ENCODE measurements around the gene GGCT.

GGCT gene

DNA sequence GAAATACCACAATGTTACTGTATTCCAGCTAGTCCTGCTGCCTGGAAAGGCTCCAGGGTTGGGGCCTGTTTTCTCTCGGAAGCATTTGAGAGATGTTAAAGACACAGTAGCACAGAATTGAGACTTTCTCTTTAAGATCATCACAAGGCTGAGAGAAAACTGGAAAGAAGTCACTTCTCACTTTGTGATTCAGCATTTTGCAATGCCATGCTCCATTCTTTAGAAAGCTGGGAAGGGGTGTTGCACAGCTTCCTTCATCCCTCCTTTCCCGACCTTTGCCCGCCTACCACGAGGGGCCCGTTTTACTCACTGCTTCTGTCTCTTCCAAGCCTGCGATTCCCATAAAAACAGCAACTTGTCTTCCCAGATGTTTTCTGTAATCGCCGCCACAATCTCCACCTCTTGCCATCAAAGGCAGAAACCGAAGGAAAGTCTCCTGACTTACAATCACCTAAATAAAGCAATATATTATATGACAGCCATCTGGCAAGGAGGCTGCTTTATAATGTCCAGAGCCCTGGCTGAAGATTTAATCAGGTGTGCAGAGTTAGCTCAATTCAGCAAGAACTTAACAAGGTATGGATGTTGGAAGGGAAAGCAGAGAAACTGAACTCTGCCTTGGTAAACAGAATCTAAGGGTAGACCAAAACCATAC lies 44.9 kb downstream of the GGCT start (continued):
- TF ChIP-seq ZNF514 (tag by site-specific recombination; IDR thresholded peaks at IDR 0.05) (no peak), MYNN (tag by site-specific recombination; IDR thresholded peaks at IDR 0.05; ENCODE audit: borderline replicate concordance) (no peak), ZNF621 (tag by site-specific recombination; IDR thresholded peaks at IDR 0.05) (no peak), ZNF664 (tag by site-specific recombination; IDR thresholded peaks at IDR 0.05) (no peak)

DNA sequence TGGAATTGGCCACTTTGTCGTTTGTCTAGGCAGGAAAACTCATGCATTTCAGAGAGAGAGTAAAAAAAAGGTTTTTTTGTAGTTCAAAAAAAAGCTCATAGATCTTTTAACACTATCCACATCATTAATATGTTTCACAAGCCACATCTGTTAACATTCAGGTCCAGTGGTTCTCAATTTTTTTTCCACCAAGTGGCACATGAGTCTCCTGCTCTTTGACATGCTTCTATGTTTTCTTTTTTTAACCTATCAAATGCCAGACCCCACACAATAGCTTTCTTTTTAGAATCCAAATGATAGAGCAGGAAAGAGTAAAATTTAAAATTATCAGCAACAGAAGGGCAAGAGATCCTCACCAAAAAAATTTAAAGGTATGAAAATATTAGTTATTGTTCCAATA lies 46.3 kb downstream of the GGCT start:
- Histone ChIP-seq H3K36me3 (ENCODE audit: control insufficient read depth in 2 of 2, insufficient read depth in 1 of 2, low read length in 2 of 2) (peaks cover 0 to 15% of the 10 kb centered on the region in 2 experiments; a peak in 2 of 3 replicates), H3K9me3 (ENCODE audit: control insufficient read depth, insufficient read depth, low read depth, low read length) (no peaks in the 10 kb centered on the region), H3K27ac (ENCODE audit: extremely low read depth, low read depth, low read length) (no peak overlapping the region), H3K4me1 (ENCODE audit: control insufficient read depth, insufficient read depth, low read length) (no peaks in the 10 kb centered on the region), H3K4me3 (ENCODE audit: low read depth, low read length) (no peak overlapping the region)
- CTCF ChIA-PET = interaction anchor here (0.6 to 1.0 kb wide), 2 partner anchors 11 to 144 kb away, joined by 3 to 5 read pairs; no protein-coding TSS in a partner anchor
- TF ChIP-seq, protein P1, sequence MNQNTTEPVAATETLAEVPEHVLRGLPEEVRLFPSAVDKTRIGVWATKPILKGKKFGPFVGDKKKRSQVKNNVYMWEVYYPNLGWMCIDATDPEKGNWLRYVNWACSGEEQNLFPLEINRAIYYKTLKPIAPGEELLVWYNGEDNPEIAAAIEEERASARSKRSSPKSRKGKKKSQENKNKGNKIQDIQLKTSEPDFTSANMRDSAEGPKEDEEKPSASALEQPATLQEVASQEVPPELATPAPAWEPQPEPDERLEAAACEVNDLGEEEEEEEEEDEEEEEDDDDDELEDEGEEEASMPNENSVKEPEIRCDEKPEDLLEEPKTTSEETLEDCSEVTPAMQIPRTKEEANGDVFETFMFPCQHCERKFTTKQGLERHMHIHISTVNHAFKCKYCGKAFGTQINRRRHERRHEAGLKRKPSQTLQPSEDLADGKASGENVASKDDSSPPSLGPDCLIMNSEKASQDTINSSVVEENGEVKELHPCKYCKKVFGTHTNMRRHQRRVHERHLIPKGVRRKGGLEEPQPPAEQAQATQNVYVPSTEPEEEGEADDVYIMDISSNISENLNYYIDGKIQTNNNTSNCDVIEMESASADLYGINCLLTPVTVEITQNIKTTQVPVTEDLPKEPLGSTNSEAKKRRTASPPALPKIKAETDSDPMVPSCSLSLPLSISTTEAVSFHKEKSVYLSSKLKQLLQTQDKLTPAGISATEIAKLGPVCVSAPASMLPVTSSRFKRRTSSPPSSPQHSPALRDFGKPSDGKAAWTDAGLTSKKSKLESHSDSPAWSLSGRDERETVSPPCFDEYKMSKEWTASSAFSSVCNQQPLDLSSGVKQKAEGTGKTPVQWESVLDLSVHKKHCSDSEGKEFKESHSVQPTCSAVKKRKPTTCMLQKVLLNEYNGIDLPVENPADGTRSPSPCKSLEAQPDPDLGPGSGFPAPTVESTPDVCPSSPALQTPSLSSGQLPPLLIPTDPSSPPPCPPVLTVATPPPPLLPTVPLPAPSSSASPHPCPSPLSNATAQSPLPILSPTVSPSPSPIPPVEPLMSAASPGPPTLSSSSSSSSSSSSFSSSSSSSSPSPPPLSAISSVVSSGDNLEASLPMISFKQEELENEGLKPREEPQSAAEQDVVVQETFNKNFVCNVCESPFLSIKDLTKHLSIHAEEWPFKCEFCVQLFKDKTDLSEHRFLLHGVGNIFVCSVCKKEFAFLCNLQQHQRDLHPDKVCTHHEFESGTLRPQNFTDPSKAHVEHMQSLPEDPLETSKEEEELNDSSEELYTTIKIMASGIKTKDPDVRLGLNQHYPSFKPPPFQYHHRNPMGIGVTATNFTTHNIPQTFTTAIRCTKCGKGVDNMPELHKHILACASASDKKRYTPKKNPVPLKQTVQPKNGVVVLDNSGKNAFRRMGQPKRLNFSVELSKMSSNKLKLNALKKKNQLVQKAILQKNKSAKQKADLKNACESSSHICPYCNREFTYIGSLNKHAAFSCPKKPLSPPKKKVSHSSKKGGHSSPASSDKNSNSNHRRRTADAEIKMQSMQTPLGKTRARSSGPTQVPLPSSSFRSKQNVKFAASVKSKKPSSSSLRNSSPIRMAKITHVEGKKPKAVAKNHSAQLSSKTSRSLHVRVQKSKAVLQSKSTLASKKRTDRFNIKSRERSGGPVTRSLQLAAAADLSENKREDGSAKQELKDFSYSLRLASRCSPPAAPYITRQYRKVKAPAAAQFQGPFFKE (tag by site-specific recombination; IDR thresholded peaks at IDR 0.05; ENCODE audit: borderline replicate concordance) = no peak
- TF ChIP-seq, protein P2, sequence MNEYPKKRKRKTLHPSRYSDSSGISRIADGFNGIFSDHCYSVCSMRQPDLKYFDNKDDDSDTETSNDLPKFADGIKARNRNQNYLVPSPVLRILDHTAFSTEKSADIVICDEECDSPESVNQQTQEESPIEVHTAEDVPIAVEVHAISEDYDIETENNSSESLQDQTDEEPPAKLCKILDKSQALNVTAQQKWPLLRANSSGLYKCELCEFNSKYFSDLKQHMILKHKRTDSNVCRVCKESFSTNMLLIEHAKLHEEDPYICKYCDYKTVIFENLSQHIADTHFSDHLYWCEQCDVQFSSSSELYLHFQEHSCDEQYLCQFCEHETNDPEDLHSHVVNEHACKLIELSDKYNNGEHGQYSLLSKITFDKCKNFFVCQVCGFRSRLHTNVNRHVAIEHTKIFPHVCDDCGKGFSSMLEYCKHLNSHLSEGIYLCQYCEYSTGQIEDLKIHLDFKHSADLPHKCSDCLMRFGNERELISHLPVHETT (tag by site-specific recombination; IDR thresholded peaks at IDR 0.05) = no peak
- TF ChIP-seq, protein P3, sequence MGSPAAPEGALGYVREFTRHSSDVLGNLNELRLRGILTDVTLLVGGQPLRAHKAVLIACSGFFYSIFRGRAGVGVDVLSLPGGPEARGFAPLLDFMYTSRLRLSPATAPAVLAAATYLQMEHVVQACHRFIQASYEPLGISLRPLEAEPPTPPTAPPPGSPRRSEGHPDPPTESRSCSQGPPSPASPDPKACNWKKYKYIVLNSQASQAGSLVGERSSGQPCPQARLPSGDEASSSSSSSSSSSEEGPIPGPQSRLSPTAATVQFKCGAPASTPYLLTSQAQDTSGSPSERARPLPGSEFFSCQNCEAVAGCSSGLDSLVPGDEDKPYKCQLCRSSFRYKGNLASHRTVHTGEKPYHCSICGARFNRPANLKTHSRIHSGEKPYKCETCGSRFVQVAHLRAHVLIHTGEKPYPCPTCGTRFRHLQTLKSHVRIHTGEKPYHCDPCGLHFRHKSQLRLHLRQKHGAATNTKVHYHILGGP (tag by site-specific recombination; IDR thresholded peaks at IDR 0.05) = no peak
- TF ChIP-seq, protein P4, sequence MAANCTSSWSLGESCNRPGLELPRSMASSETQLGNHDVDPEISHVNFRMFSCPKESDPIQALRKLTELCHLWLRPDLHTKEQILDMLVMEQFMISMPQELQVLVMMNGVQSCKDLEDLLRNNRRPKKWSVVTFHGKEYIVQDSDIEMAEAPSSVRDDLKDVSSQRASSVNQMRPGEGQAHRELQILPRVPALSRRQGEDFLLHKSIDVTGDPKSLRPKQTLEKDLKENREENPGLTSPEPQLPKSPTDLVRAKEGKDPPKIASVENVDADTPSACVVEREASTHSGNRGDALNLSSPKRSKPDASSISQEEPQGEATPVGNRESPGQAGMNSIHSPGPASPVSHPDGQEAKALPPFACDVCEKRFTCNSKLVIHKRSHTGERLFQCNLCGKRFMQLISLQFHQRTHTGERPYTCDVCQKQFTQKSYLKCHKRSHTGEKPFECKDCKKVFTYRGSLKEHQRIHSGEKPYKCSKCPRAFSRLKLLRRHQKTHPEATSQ (tag by site-specific recombination; IDR thresholded peaks at IDR 0.05) = no peak
- POLR2A ChIA-PET = no interaction called here

DNA sequence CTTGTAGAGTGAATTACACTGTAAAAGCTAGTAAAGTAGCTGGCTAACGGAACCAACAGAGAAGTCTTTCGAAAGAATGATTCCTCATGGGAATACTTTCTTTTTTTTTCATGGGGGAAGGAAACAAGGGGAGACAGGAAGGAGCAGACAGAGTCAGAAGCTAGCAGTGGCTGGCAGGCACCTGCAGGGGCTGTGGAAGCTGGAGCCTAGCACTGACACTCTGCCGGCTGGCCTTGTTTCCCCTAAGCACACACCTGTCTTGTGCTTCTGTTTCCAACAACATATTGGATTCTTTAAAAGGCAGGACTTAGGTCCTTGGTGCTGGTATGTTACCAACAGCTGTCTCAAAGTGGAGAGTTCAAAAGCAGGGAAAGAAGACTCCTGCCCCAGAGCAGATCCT lies 50.7 kb downstream of the GGCT start:
- no peaks in the 10 kb centered on the region for H3K4me1 ChIP-seq (ENCODE audit: control insufficient read depth, insufficient read depth, low read length)
- TF ChIP-seq ZNF274 (IDR thresholded peaks at IDR 0.05; ENCODE audit: low read length) (no peak), ZNF274 (tag by site-specific recombination; IDR thresholded peaks at IDR 0.05; ENCODE audit: borderline replicate concordance) (no peak), ZSCAN16 (tag by site-specific recombination; IDR thresholded peaks at IDR 0.05) (no peak), KLF10 (tag by site-specific recombination; IDR thresholded peaks at IDR 0.05) (no peak)
- TF ChIP-seq, protein P5, sequence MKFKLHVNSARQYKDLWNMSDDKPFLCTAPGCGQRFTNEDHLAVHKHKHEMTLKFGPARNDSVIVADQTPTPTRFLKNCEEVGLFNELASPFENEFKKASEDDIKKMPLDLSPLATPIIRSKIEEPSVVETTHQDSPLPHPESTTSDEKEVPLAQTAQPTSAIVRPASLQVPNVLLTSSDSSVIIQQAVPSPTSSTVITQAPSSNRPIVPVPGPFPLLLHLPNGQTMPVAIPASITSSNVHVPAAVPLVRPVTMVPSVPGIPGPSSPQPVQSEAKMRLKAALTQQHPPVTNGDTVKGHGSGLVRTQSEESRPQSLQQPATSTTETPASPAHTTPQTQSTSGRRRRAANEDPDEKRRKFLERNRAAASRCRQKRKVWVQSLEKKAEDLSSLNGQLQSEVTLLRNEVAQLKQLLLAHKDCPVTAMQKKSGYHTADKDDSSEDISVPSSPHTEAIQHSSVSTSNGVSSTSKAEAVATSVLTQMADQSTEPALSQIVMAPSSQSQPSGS (tag by site-specific recombination; IDR thresholded peaks at IDR 0.05; ENCODE audit: low read depth) = no peak
- TF ChIP-seq, protein P6, sequence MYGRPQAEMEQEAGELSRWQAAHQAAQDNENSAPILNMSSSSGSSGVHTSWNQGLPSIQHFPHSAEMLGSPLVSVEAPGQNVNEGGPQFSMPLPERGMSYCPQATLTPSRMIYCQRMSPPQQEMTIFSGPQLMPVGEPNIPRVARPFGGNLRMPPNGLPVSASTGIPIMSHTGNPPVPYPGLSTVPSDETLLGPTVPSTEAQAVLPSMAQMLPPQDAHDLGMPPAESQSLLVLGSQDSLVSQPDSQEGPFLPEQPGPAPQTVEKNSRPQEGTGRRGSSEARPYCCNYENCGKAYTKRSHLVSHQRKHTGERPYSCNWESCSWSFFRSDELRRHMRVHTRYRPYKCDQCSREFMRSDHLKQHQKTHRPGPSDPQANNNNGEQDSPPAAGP (tag by site-specific recombination; IDR thresholded peaks at IDR 0.05) = no peak
- TF ChIP-seq, protein P7, sequence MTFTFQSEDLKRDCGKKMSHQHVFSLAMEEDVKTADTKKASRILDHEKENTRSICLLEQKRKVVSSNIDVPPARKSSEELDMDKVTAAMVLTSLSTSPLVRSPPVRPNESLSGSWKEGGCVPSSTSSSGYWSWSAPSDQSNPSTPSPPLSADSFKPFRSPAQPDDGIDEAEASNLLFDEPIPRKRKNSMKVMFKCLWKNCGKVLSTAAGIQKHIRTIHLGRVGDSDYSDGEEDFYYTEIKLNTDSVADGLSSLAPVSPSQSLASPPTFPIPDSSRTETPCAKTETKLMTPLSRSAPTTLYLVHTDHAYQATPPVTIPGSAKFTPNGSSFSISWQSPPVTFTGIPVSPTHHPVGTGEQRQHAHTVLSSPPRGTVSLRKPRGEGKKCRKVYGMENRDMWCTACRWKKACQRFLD (tag by site-specific recombination; IDR thresholded peaks at IDR 0.05) = no peak
- no peaks in the 10 kb centered on the region for H3K9me3 ChIP-seq (ENCODE audit: control insufficient read depth, insufficient read depth, low read depth, low read length)
- no peak overlapping the region for H3K27ac ChIP-seq (ENCODE audit: extremely low read depth, low read depth, low read length)
- ChIA-PET CTCF (interaction anchor here (0.9 kb wide), 1 partner anchor 15 kb away, joined by 5 read pairs; no protein-coding TSS in a partner anchor), POLR2A (no interaction called here)
- H3K4me3 ChIP-seq (ENCODE audit: low read depth, low read length) = no peak overlapping the region
- H3K36me3 ChIP-seq (ENCODE audit: control insufficient read depth in 2 of 2, insufficient read depth in 1 of 2, low read length in 2 of 2) = peaks cover 0 to 25% of the 10 kb centered on the region in 2 experiments; a peak in 2 of 3 replicates
